ENCODE data around the gene IQSEC1.

IQSEC1 gene

GRCh38 chr3:13071695-13072094 lies 1.5 kb downstream of the IQSEC1 start:
- in situ Hi-C loops (cut with HindIII; ENCODE audit: low sequenced_read_pairs), result no loop called here

- in situ Hi-C loops (cut with HindIII; ENCODE audit: low sequenced_read_pairs), result no loop called here
Measured at GRCh38 chr3:13070391-13071070, 2.7 kb downstream of the IQSEC1 start.

- in situ Hi-C loops (cut with HindIII; ENCODE audit: low sequenced_read_pairs), result no loop called here
Measured at GRCh38 chr3:13069495-13069894, 3.7 kb downstream of the IQSEC1 start.

- in situ Hi-C loops (cut with HindIII; ENCODE audit: low sequenced_read_pairs), result no loop called here
Measured at GRCh38 chr3:13068269-13069010, 4.8 kb downstream of the IQSEC1 start.

DNA sequence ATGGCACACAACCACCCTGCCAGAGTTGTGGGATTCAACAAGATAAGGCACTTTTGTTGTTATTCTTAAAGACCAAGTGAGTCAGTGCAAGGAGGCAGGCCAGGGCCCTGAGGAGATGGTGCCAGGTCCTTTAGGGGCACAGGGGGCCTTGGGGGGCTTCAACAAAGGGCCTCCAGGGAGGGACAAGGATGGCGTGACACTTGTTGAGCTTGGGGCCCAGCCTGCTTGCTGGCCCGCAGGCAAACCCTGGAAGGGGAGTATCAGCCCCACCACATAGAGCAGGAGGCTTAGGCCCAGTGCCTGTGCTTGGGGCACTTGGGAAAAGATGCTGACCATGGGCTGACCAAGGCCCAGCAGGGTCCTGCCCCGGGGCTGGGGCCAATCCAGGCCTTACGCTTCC lies 5.5 kb downstream of the IQSEC1 start:
- in situ Hi-C loops (cut with HindIII; ENCODE audit: low sequenced_read_pairs), result no loop called here

GRCh38 chr3:13066834-13067233 lies 6.4 kb downstream of the IQSEC1 start:
- in situ Hi-C loops (cut with HindIII; ENCODE audit: low sequenced_read_pairs), result no loop called here

DNA sequence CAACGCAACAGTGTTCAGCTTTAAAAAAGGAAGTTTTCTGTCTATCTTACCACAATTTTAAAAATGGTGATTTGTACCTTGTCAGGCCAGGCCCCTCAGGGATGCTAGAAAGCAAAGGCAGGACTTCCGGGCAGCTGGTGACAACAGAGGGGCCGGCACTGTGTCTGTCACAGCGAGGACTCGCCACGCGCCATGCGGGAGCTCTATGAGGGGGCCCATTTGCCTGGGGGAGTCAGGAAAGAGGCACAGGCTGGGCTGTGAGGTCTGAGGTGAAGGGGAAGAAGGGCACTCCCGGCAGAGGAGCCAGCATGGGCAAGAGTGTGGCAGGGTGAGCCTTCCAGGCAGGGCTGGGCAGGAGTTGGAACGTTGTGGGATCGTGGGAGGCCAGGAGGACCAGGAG lies 7.0 kb downstream of the IQSEC1 start:
- in situ Hi-C loops (cut with HindIII; ENCODE audit: low sequenced_read_pairs), result no loop called here

GRCh38 chr3:13065727-13066126 lies 7.5 kb downstream of the IQSEC1 start:
- in situ Hi-C loops (cut with HindIII; ENCODE audit: low sequenced_read_pairs), result no loop called here

DNA sequence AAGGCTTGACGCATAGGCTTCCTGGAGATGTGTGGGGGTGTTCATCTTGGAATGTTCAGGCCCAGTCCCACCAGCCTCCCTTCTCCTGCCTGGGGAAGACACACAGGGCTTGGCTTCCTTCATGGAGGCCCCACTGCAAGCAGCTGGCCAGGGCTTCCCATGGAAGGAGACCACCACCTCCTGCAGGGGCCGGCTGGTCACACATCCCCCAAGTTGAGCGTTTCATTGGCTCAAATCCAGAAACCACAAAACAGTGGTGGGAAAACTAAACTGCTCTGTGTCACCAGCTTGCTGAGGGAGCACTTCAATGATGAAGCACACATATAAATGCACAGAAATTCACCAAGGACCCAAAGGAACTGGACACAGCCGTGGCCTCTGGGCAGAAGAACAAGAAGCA lies 8.3 kb downstream of the IQSEC1 start:
- in situ Hi-C loops (cut with HindIII; ENCODE audit: low sequenced_read_pairs), result no loop called here

- in situ Hi-C loops (cut with HindIII; ENCODE audit: low sequenced_read_pairs), result no loop called here
Measured at GRCh38 chr3:13064159-13064868, 8.9 kb downstream of the IQSEC1 start.

DNA sequence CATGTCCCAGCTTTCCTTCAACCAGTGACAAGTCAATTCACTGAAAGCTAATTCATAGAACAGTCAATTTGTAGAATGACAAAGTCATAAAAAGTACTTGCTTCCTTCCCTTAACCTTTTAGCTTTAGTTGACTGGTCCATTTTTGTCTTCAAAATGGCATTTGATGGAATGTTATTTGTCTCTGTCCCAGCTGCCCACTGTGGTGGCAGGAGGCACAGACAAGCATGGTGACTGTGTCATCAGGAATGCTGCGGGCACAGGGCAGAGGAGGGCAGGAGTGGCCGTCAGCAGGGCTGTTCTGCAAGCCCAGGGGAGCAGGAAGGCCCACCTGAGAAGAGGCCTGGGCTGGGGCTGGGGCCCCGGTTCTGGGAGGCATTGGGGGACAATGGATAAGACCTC lies 10.0 kb downstream of the IQSEC1 start:
- in situ Hi-C loops (cut with HindIII; ENCODE audit: low sequenced_read_pairs), result no loop called here

DNA sequence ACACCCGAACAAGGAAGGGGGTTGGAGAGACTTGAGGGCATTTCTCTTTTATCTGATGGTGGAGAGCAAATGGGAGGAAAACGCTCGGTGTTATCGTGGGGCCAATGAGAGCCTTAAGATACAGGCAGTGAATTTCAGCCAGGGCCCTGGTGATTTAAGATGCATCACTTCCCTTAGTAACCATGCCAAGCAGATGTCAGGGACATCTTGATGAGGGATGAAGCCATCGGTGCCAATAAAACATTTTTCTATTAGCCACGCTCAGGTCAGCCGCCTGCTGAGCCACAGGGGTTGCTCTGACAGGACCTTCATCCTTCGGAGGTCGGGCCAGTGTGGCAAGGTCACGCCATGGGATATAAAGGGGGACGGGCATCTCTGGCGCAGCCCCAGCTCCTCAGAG lies 10.6 kb downstream of the IQSEC1 start:
- in situ Hi-C loops (cut with HindIII; ENCODE audit: low sequenced_read_pairs), result no loop called here

GRCh38 chr3:13060341-13060910 lies 12.8 kb downstream of the IQSEC1 start:
- in situ Hi-C loops (cut with HindIII; ENCODE audit: low sequenced_read_pairs), result no loop called here

GRCh38 chr3:13058346-13059120 lies 14.7 kb downstream of the IQSEC1 start:
- in situ Hi-C loops (cut with HindIII; ENCODE audit: low sequenced_read_pairs), result no loop called here

DNA sequence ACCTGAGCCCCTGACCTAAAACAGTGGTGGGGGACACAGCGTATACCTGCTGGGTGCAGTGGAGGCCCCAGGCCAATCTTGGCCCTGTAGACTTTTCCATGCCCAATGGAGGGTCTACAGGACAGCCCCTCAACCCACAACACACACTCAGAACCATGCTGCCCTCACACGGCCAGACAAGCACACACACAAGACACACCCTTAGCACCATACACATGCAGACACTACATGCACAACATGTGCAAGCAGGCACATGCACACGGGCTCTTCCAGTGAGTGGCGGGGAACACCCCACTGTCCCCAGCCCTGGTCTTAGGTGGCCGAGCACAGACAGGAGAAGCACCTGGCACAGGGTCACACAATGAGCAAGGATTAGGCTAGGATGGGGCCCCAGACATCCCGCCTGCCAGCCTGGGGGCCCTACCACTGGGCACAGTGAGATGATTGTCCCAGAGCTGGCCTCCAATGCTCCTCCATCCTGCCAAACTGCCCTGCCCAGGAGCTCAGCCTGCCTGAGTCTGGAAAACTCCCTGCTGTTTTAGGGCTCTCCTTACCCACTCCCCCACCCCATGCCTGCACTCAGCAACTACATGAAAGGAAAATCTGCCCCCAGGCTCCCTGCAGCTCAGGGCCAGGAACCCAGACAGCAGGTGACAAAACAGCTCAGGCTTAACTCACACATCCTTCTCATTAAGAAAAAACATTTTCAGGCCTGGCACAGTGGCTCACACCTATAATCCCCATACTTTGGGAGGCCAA lies 15.8 kb downstream of the IQSEC1 start:
- in situ Hi-C loops (cut with HindIII; ENCODE audit: low sequenced_read_pairs), result no loop called here

DNA sequence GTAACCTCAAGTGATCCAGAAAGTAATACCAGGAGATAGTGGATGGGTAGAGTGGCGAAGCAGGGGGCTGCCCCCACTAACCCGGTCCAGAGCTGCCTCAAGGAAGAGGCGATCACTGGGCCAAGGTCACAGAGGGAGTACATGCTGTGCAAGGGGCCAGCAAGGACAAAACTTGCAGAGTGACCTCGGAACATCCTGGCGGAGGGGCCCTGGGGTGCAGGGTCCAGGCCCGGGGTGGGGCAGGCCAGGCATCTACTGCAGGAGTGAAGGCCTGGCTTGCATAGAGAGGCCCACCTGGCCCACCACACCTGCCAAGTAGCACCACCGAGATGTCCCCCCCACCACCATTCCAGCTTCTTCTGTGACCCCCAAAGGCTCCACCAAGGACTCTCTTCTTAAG lies 17.6 kb downstream of the IQSEC1 start:
- in situ Hi-C loops (cut with HindIII; ENCODE audit: low sequenced_read_pairs), result no loop called here

DNA sequence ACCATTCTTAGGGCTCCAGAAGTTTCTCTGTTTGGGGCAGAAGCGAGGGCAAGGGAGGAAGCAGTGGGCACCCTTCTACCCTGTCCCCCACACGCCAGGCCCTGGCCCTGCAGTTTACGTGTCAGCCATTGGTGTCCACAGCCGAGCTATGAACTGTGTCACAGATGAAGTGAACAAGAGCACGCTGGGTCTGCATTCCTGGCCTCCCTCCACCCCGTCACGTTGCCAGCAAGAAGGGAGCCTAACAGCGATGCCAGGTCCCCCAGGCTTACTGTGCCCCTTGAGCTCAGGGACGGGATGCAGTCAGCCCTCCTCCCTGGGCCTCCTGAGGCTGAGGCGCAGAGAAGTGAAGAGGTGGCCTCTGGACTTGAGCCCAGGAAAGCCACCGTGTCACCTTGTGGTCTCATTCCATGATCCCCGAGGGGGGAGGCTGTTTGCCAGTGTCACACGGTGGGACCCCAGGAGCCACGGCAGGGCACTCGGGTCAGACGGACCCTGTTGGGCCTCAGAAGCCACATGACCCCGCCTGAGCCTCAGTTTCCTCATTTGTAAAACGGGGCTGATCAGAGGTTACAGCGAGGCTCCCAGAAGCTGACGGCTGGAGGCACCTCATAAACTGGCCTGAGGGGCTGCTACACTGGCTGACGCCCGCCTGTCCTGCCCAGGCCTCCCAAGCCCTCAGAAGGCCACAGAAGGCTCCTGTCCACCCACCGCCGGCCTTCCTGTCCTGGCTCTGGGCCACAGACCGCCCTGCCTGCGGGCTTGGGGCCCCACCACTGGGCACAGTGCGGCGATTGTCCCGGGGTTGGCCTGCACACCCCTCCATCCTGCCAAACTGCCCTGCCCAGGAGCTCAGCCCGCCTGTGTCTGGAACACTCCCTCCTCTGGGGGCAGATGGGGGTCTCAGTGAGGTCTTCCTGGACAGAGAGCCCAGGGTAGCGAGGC lies 18.6 kb downstream of the IQSEC1 start:
- in situ Hi-C loops (cut with HindIII; ENCODE audit: low sequenced_read_pairs), result no loop called here

DNA sequence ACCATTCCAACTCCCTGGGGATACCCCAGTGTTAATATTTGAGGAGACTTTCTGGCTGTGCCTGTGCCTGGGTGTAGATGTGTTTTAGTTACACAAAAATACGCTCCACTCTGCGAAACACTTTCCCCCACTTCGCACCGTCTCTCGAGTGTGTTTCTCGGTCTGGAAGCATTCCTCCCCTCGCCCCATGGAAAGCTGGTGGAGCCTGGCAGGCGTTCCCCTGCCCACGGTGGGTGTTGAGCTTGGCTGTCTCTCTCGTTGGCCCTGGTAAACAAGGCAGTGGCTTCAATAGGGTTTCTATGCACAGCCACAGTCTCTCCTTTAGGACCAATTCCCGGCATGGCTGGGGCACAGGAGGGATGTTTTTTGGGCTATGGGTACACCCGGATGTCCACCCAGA lies 19.3 kb downstream of the IQSEC1 start:
- in situ Hi-C loops (cut with HindIII; ENCODE audit: low sequenced_read_pairs), result no loop called here

- in situ Hi-C loops (cut with HindIII; ENCODE audit: low sequenced_read_pairs), result no loop called here
Measured at GRCh38 chr3:13053420-13053819, 19.8 kb downstream of the IQSEC1 start.
